Liver (tissue), 3 donors: ENCODE results near the gene POLR2C.

Experiments
- CTCF ChIP-seq: fragments of 150-350 bp; IDR thresholded peaks from 2 replicates; pipeline ENCODE4 v1.5.1; 2017; ENCODE audit warnings: improper control_type of control experiment, low read depth, low read length; ENCODE audit not compliant: missing input control
- RAD21 ChIP-seq, 2 donors: IDR thresholded peaks; 2 replicates each; pipeline ENCODE4 v1.6.1; 2016; ENCODE audit warnings: antibody characterized with exemption in 2 of 2, mild to moderate bottlenecking in 2 of 2
- TF ChIP-seq, protein P1 (sequence below): IDR thresholded peaks from 2 replicates; pipeline ENCODE4 v1.6.1; 2016; ENCODE audit warnings: antibody characterized with exemption
- TF ChIP-seq, protein P2 (sequence below): IDR thresholded peaks from 2 replicates; pipeline ENCODE4 v1.6.1; 2016; ENCODE audit warnings: antibody characterized with exemption, mild to moderate bottlenecking
- donor health status: healthy.
- donor health status: healthy.

DNA sequence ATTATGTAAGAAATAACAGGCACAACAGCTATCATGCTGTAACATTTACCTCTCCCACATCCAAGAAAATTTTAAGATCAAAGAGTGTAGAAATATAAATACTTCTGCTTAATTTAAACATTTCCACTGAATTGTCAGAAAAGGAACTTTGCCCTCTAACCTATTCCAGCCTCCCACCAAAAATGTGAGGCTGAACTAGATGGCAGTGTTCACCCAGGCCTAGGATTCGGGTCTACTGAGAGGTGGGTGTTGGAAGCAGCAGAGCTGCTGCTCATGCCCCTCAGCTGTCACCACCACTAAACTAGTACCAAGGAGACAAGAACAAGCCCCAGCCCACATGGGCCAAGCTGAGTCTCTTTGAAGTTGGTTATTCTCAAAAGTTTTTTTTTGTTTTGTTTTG lies 26.6 kb upstream of the POLR2C start:
- no peak for TF ChIP-seq RAD21 (IDR thresholded peaks at IDR 0.05)
- TF ChIP-seq, protein P1, sequence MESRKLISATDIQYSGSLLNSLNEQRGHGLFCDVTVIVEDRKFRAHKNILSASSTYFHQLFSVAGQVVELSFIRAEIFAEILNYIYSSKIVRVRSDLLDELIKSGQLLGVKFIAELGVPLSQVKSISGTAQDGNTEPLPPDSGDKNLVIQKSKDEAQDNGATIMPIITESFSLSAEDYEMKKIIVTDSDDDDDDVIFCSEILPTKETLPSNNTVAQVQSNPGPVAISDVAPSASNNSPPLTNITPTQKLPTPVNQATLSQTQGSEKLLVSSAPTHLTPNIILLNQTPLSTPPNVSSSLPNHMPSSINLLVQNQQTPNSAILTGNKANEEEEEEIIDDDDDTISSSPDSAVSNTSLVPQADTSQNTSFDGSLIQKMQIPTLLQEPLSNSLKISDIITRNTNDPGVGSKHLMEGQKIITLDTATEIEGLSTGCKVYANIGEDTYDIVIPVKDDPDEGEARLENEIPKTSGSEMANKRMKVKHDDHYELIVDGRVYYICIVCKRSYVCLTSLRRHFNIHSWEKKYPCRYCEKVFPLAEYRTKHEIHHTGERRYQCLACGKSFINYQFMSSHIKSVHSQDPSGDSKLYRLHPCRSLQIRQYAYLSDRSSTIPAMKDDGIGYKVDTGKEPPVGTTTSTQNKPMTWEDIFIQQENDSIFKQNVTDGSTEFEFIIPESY: no peak
- no peak for TF ChIP-seq CTCF
- TF ChIP-seq, protein P2, sequence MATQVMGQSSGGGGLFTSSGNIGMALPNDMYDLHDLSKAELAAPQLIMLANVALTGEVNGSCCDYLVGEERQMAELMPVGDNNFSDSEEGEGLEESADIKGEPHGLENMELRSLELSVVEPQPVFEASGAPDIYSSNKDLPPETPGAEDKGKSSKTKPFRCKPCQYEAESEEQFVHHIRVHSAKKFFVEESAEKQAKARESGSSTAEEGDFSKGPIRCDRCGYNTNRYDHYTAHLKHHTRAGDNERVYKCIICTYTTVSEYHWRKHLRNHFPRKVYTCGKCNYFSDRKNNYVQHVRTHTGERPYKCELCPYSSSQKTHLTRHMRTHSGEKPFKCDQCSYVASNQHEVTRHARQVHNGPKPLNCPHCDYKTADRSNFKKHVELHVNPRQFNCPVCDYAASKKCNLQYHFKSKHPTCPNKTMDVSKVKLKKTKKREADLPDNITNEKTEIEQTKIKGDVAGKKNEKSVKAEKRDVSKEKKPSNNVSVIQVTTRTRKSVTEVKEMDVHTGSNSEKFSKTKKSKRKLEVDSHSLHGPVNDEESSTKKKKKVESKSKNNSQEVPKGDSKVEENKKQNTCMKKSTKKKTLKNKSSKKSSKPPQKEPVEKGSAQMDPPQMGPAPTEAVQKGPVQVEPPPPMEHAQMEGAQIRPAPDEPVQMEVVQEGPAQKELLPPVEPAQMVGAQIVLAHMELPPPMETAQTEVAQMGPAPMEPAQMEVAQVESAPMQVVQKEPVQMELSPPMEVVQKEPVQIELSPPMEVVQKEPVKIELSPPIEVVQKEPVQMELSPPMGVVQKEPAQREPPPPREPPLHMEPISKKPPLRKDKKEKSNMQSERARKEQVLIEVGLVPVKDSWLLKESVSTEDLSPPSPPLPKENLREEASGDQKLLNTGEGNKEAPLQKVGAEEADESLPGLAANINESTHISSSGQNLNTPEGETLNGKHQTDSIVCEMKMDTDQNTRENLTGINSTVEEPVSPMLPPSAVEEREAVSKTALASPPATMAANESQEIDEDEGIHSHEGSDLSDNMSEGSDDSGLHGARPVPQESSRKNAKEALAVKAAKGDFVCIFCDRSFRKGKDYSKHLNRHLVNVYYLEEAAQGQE: no peak
